Panc1 (cell line): ENCODE measurements around the gene LRBA.

ENCODE experiments used
- CTCF ChIP-seq: fragments of 450-650 bp; IDR thresholded peaks from 2 replicates; pipeline ENCODE4 v1.5.1; 2017; ENCODE audit warnings: mild to moderate bottlenecking
- REST ChIP-seq, 2 experiments: IDR thresholded peaks; 2 replicates each; pipeline ENCODE4 v1.6.1; 2011 to 2012; ENCODE audit warnings: low read depth in 2 of 2, control low read depth in 1 of 2, low read length in 1 of 2, mild to moderate bottlenecking in 1 of 2, moderate library complexity in 1 of 2; ENCODE audit not compliant: insufficient read depth in 1 of 2

DNA sequence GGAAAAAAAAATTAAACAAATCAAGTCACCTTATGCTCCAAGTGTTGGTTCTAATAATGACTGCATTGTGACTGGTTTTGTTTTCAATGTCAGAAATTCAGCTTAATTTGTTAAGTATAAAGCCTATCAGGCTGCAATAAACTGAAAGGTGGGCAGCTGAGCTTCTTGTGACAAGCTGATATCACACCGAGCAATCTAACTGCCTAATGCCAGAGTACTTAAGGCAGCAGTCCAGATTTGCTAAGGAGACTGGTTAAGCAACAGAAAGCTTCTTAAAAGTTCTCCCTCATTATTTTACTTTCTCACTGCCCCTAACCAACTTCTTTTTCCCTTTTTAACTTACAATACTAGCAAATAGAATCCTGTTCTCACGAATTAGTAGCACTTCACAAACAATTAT lies 232.2 kb downstream of the LRBA start:
- TF ChIP-seq CTCF (no peak), REST (IDR thresholded peaks at IDR 0.05; ENCODE audit: insufficient read depth in 1 of 2, low read depth in 2 of 2, low read length in 1 of 2) (no peak)
